Thyroid gland (tissue), 4 donors: ENCODE measurements around the gene ACADM. TPM values are rescaled to one million over a fixed set of nuclear protein-coding genes. Genes with fewer than 3 reads are reported as not detected.
"Not testable (repeated sequence)": the region's sequence is repeated elsewhere in the genome, so short reads cannot be mapped to it uniquely, and the experiment has no call there.

Experiments
- DNase-seq, 2 donors: peaks; one replicate each; pipeline ENCODE4 v3.0.0-alpha.2; 2019
- H3K27ac ChIP-seq, 3 donors: fragments of 200-600 bp; sonication (generic); 1 replicate in 2 of 3; 2 replicates in 1 of 3; pipeline ENCODE4 v1.5.1; 2016 to 2019; ENCODE audit warnings: mild to moderate bottlenecking in 1 of 3, moderate library complexity in 1 of 3
- H3K27me3 ChIP-seq: fragments of 200-600 bp; sonication (generic); one replicate; pipeline ENCODE4 v1.5.1; 2019
- H3K36me3 ChIP-seq, 2 donors: fragments of 200-600 bp; sonication (generic); one replicate each; pipeline ENCODE4 v1.5.1; 2016 to 2019
- H3K4me1 ChIP-seq, 2 donors: fragments of 200-600 bp; sonication (generic); one replicate each; pipeline ENCODE4 v1.5.1; 2017 to 2019
- H3K4me3 ChIP-seq, 3 donors: fragments of 200-600 bp; sonication (generic); replicated peaks in 1 of 3; 1 replicate in 2 of 3; 2 replicates in 1 of 3; pipeline ENCODE4 v1.5.1; 2016; ENCODE audit warnings: mild to moderate bottlenecking in 1 of 3
- H3K9me3 ChIP-seq: fragments of 200-600 bp; sonication (generic); one replicate; pipeline ENCODE4 v1.5.1; 2017
- POLR2A ChIP-seq, 2 donors: fragments of 450-650 bp; IDR thresholded peaks; one replicate each; pipeline ENCODE4 v1.6.1; 2017; ENCODE audit warnings: antibody characterized with exemption in 2 of 2, mild to moderate bottlenecking in 2 of 2, moderate library complexity in 1 of 2
- WGBS, 2 donors: methylation state at CpG; one replicate each; pipeline ENCODE4 v1.1.5; 2017; 5-methylcytosine and 5-hydroxymethylcytosine counted together
- intact Hi-C: fragments of 100-400 bp; cut with DNase I; formaldehyde crosslinking; loops from one replicate; pipeline ENCODE4 v1.15.1; 2023
- total RNA-seq, 4 donors: library from RNA; depleted of rRNA; stranded (reverse); fragments of >200 nt; gene quantifications; one replicate each; pipeline ENCODE4 v1.2.3, GENCODE V29; 2016
- TF ChIP-seq, protein P1 (sequence below), 6 experiments: fragments of 200-600 bp in 3 of 6; fragments of 450-650 bp in 3 of 6; sonication (generic) in 3 of 6; IDR thresholded peaks; one replicate each; pipeline ENCODE4 v1.5.1; 2016 to 2019; ENCODE audit warnings: antibody characterized with exemption in 6 of 6, mild to moderate bottlenecking in 2 of 6, inconsistent platforms in 1 of 6, moderate library complexity in 1 of 6

ACADM gene
- total RNA-seq, 4 donors from 2014 or later = 65.3 to 69.9 (median 68.7) TPM

DNA sequence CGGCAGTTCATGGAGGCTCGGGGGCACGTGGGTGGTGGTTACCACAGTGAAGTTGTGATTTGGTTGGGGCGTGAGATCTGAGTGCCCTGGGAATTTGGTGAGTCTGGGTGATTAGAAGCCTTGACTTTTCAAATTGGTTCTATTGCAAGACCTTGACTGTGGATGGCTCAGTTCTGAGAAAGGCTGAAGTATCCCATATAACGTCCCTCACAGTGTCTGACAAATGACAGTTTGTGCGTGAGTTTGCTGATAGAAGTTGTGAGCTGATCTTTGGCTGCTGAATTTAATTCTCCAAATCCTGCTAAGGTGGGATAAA, 72.7 kb downstream of the ACADM start:
- Histone ChIP-seq H3K27me3 (no peaks in the 10 kb centered on the region), H3K36me3 (peaks cover 41 to 47% of the 10 kb centered on the region in 2 donors), H3K4me1 (no peaks in the 10 kb centered on the region), H3K9me3 (no peaks in the 10 kb centered on the region), H3K4me3 (no peak overlapping the region), H3K27ac (no peak overlapping the region)
- DNase-seq = no peak
- TF ChIP-seq, protein P1, sequence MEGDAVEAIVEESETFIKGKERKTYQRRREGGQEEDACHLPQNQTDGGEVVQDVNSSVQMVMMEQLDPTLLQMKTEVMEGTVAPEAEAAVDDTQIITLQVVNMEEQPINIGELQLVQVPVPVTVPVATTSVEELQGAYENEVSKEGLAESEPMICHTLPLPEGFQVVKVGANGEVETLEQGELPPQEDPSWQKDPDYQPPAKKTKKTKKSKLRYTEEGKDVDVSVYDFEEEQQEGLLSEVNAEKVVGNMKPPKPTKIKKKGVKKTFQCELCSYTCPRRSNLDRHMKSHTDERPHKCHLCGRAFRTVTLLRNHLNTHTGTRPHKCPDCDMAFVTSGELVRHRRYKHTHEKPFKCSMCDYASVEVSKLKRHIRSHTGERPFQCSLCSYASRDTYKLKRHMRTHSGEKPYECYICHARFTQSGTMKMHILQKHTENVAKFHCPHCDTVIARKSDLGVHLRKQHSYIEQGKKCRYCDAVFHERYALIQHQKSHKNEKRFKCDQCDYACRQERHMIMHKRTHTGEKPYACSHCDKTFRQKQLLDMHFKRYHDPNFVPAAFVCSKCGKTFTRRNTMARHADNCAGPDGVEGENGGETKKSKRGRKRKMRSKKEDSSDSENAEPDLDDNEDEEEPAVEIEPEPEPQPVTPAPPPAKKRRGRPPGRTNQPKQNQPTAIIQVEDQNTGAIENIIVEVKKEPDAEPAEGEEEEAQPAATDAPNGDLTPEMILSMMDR (IDR thresholded peaks at IDR 0.05) = no peak
- no peak for TF ChIP-seq POLR2A (IDR thresholded peaks at IDR 0.05)
- intact Hi-C loops = no loop called here
- 71 to 75% methylated on average over 6 of the region's 6 CpGs for WGBS, 2 donors

GRCh38 chr1:75797606-75798216, 73.2 kb downstream of the ACADM start:
- intact Hi-C loops = no loop called here
- WGBS, 2 donors = 95% methylated on average over 13 of the region's 13 CpGs
- Histone ChIP-seq H3K27me3 (no peaks in the 10 kb centered on the region), H3K27ac (no peak overlapping the region), H3K4me3 (no peak overlapping the region), H3K4me1 (no peaks in the 10 kb centered on the region), H3K9me3 (no peaks in the 10 kb centered on the region), H3K36me3 (peaks cover 36 to 42% of the 10 kb centered on the region in 2 donors)
- TF ChIP-seq, protein P1 (IDR thresholded peaks at IDR 0.05) = no peak
- TF ChIP-seq POLR2A (IDR thresholded peaks at IDR 0.05) = no peak
- DNase-seq = no peak

DNA sequence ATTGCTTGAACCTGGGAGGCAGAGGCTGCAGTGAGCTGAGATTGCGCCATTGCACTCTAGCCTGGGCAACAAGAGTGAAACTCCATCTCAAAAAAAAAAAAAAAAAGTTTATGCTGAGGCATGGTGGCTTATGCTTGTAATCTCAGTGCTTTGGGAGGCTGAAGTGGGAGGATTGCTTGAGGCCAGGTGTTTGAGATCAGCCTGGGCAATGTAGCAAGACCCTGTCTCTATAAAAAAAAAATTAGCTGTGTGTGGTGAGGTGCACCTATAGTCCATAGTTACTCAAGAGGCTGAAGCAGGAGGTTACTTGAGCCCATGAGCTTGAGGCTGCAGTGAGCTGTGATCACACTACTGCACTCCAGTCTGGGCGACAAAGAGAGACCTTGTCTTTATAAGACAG, 77.0 kb downstream of the ACADM start:
- H3K4me1 ChIP-seq, H3K4me3 ChIP-seq, DNase-seq, intact Hi-C loops, H3K36me3 ChIP-seq, H3K27me3 ChIP-seq, H3K27ac ChIP-seq, H3K9me3 ChIP-seq: not testable (repeated sequence)
- whole genome bisulfite sequencing, 2 donors = 94 to 95% methylated on average over 2 of the region's 2 CpGs

- intact Hi-C loops = no loop called here
- Histone ChIP-seq H3K4me1 (no peaks in the 10 kb centered on the region), H3K4me3 (no peak overlapping the region), H3K9me3 (no peaks in the 10 kb centered on the region), H3K27me3 (no peaks in the 10 kb centered on the region), H3K36me3 (no peaks in the 10 kb centered on the region), H3K27ac (no peak overlapping the region)
- WGBS, 2 donors = 85 to 91% methylated on average over 4 of the region's 4 CpGs
- TF ChIP-seq, protein P1 (IDR thresholded peaks at IDR 0.05) = no peak
- no peak for TF ChIP-seq POLR2A (IDR thresholded peaks at IDR 0.05)
- DNase-seq = no peak
These were observed 84.4 kb downstream of the ACADM start for GRCh38 chr1:75808921-75809320.

- H3K4me1 ChIP-seq, H3K27ac ChIP-seq, H3K36me3 ChIP-seq, DNase-seq, H3K4me3 ChIP-seq, H3K27me3 ChIP-seq, intact Hi-C loops, H3K9me3 ChIP-seq: not testable (repeated sequence)
- WGBS, 2 donors = 96 to 98% methylated on average over 3 of the region's 3 CpGs
These were observed 85.6 kb downstream of the ACADM start for GRCh38 chr1:75810113-75810512.

DNA sequence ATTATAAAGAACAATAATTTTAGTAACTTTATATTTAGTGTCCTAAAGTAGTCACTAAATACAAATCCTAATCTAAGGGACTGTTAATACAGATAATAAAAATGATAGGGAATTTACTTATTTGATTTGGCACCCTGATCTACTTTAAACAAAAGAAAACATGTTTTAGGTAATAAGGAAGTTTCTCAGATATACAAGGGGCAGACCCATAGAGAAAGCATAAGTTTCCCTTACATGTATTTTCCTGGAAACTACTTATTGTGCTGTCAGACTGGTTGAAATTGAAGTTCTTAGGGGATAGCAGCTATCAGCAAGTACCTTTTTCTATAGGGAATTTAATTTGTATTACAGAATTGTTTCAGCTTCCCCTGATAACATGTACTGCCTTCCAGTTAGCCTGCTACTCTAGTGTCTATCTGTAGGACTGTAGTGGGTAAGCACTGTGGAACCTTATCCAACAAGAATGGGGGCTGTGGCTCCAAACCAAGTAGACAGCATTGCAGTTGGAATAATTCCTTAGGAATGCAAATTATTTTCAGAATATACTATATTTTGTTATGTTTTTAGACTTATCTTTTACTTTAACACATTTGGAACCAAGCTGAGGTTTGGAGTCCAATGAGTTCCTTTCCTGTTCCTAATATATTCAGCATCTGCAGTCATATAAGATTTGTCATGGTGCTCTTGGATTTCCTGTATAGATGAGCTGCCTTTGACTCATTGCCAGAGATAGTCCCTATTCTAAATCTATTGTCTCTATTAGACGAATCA, 86.9 kb downstream of the ACADM start:
- Histone ChIP-seq H3K27me3 (no peaks in the 10 kb centered on the region), H3K4me1 (no peaks in the 10 kb centered on the region), H3K9me3 (no peaks in the 10 kb centered on the region), H3K36me3 (no peaks in the 10 kb centered on the region), H3K4me3 (no peak overlapping the region), H3K27ac (no peak overlapping the region)
- no peak for DNase-seq
- TF ChIP-seq POLR2A (IDR thresholded peaks at IDR 0.05) = no peak
- TF ChIP-seq, protein P1 (IDR thresholded peaks at IDR 0.05) = no peak
- 73 to 76% methylated on average over 1 of the region's 1 CpG for WGBS, 2 donors
- intact Hi-C loops = no loop called here
